Activated CD8-positive, alpha-beta T cell treated with anti-CD3 and anti-CD28 coated beads for 36 hours (primary cell): Measurements from ENCODE around the gene FMNL2. TPM values are rescaled to one million over a fixed set of nuclear protein-coding genes. Genes with fewer than 3 reads are reported as not detected.
"Not testable (repeated sequence)": the region's sequence is repeated elsewhere in the genome, so short reads cannot be mapped to it uniquely, and the experiment has no call there.

ENCODE experiments used
- ATAC-seq: fragments of 200-7000 bp; cut with Tn5 transposase; one replicate; pipeline ENCODE4 v1.10.0; 2021; ENCODE audit warnings: mild to moderate bottlenecking, moderate library complexity
- CTCF ChIA-PET: fragments of 350-600 bp; sonication (Branson Sonifier 250); formaldehyde crosslinking; loops from one replicate; lab custom pipeline; 2021; ENCODE audit warnings: antibody characterized with exemption; lab: Charles Lee
- POLR2A ChIA-PET: fragments of 350-600 bp; sonication (Branson Sonifier 250); formaldehyde crosslinking; loops from one replicate; lab custom pipeline; 2021; ENCODE audit warnings: antibody characterized with exemption; lab: Charles Lee
- DNase-seq: peaks from one replicate; pipeline ENCODE4 v3.0.0-alpha.2; 2020
- H3K27ac Mint-ChIP-seq: one replicate; pipeline ENCODE4 v1.8.0; 2021; ENCODE audit warnings: mild to moderate bottlenecking, mixed read lengths
- H3K27me3 Mint-ChIP-seq: one replicate; pipeline ENCODE4 v1.8.0; 2021; ENCODE audit warnings: mixed read lengths
- H3K36me3 Mint-ChIP-seq: one replicate; pipeline ENCODE4 v1.8.0; 2021; ENCODE audit warnings: low read depth, mixed read lengths
- H3K4me1 Mint-ChIP-seq: one replicate; pipeline ENCODE4 v1.8.0; 2021; ENCODE audit warnings: low read depth, mixed read lengths
- H3K4me3 Mint-ChIP-seq: one replicate; pipeline ENCODE4 v1.8.0; 2021; ENCODE audit warnings: mild to moderate bottlenecking, moderate library complexity, mixed read lengths
- H3K9me3 Mint-ChIP-seq: one replicate; pipeline ENCODE4 v1.8.0; 2021; ENCODE audit warnings: mixed read lengths
- CTCF ChIP-seq: fragments of 200-600 bp; IDR thresholded peaks from one replicate; pipeline ENCODE4 v1.8.0; 2022; ENCODE audit warnings: antibody characterized with exemption, mild to moderate bottlenecking
- intact Hi-C: fragments of 100-400 bp; cut with micrococcal nuclease; formaldehyde crosslinking; loops from one replicate; pipeline ENCODE4 v1.10.0; 2022
- total RNA-seq, 2 experiments: library from RNA; stranded (reverse); gene quantifications; one replicate each; pipeline ENCODE4 v1.2.3, GENCODE V29; 2021

The FMNL2 gene
- total RNA-seq, 2 experiments from 2014 or later: 1.1 TPM

GRCh38 chr2:152468899-152469692, 134.1 kb downstream of the FMNL2 start:
- Mint-ChIP-seq H3K4me3 (no peak overlapping the region), H3K36me3 (no peaks in the 10 kb centered on the region), H3K4me1 (peaks cover 4% of the 10 kb centered on the region), H3K27ac (no peak overlapping the region), H3K27me3 (peaks cover 5% of the 10 kb centered on the region), H3K9me3 (no peaks in the 10 kb centered on the region)
- POLR2A ChIA-PET: no interaction called here
- no peak for TF ChIP-seq CTCF
- CTCF ChIA-PET: no interaction called here
- intact Hi-C loops: no loop called here
- DNase-seq (no peak), ATAC-seq (no peak)

- TF ChIP-seq CTCF: no peak
- Mint-ChIP-seq H3K36me3 (no peaks in the 10 kb centered on the region), H3K4me1 (peaks cover 4% of the 10 kb centered on the region), H3K4me3 (no peak overlapping the region), H3K9me3 (no peaks in the 10 kb centered on the region), H3K27me3 (peaks cover 2% of the 10 kb centered on the region), H3K27ac (no peak overlapping the region)
- intact Hi-C loops: no loop called here
- ATAC-seq: no peak
- ChIA-PET CTCF (no interaction called here), POLR2A (no interaction called here)
- no peak for DNase-seq
Observed at GRCh38 chr2:152470861-152471854, 136.2 kb downstream of the FMNL2 start.

GRCh38 chr2:152472481-152472887, 137.5 kb downstream of the FMNL2 start:
- intact Hi-C loops: no loop called here
- ChIA-PET POLR2A (no interaction called here), CTCF (no interaction called here)
- H3K4me1 Mint-ChIP-seq: peaks cover 4% of the 10 kb centered on the region
- no peak overlapping the region for H3K27ac Mint-ChIP-seq
- TF ChIP-seq CTCF: no peak
- DNase-seq: no peak
- ATAC-seq: no peak
- no peaks in the 10 kb centered on the region for H3K9me3 Mint-ChIP-seq
- no peak overlapping the region for H3K4me3 Mint-ChIP-seq
- no peaks in the 10 kb centered on the region for H3K36me3 Mint-ChIP-seq
- peaks cover 2% of the 10 kb centered on the region for H3K27me3 Mint-ChIP-seq

- Mint-ChIP-seq H3K27ac (no peak overlapping the region), H3K9me3 (no peaks in the 10 kb centered on the region), H3K4me3 (no peak overlapping the region), H3K4me1 (peaks cover 4% of the 10 kb centered on the region), H3K36me3 (no peaks in the 10 kb centered on the region), H3K27me3 (peaks cover 2% of the 10 kb centered on the region)
- ChIA-PET CTCF (no interaction called here), POLR2A (no interaction called here)
- intact Hi-C loops: no loop called here
- no peak for DNase-seq
- TF ChIP-seq CTCF: no peak
- ATAC-seq: no peak
Observed at GRCh38 chr2:152473151-152473857, 138.3 kb downstream of the FMNL2 start.

- H3K9me3 Mint-ChIP-seq, intact Hi-C loops, POLR2A ChIA-PET, H3K4me1 Mint-ChIP-seq, ATAC-seq, H3K4me3 Mint-ChIP-seq, CTCF ChIA-PET, H3K27ac Mint-ChIP-seq, DNase-seq, H3K27me3 Mint-ChIP-seq, H3K36me3 Mint-ChIP-seq: not testable (repeated sequence)
Observed at GRCh38 chr2:152474523-152474922, 139.5 kb downstream of the FMNL2 start.
